ENCODE results near the gene AP1S1. TPM values are rescaled to one million over a fixed set of nuclear protein-coding genes. Genes with fewer than 3 reads are reported as not detected.

Gene AP1S1
- total RNA-seq, 3 donors from 2014 or later = 29.6 to 55.7 (median 44.6) TPM

DNA sequence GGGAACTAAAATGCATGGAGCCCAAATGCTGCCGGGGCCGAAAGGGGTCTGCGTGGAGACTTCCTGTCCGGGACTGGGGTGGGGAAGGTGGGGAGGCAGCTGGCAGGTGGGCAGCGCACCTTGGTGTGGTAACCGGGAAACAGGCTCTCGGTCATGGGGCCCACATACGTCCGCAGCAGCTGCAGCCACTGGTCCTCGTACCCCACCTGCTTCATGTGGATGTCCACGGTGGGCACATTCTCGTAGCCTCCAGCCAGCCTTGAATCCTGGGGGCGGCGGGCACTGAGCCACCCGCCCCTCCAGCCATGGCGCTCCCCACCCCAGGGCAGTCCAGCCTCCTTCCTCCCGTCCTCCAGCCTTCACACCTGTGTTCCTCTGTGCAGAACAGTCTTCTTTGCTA is 53.2 kb downstream of the AP1S1 start:
- no peaks in the 10 kb centered on the region for H3K36me3 ChIP-seq
- H3K9me3 ChIP-seq = no peaks in the 10 kb centered on the region
- no peak overlapping the region for H3K27ac ChIP-seq
- H3K4me3 ChIP-seq = no peak overlapping the region
- DNase-seq (ENCODE audit: low spot score in 2 of 2) = no peak
- no peak for TF ChIP-seq POLR2AphosphoS5 (IDR thresholded peaks at IDR 0.05)
- TF ChIP-seq, protein P1, sequence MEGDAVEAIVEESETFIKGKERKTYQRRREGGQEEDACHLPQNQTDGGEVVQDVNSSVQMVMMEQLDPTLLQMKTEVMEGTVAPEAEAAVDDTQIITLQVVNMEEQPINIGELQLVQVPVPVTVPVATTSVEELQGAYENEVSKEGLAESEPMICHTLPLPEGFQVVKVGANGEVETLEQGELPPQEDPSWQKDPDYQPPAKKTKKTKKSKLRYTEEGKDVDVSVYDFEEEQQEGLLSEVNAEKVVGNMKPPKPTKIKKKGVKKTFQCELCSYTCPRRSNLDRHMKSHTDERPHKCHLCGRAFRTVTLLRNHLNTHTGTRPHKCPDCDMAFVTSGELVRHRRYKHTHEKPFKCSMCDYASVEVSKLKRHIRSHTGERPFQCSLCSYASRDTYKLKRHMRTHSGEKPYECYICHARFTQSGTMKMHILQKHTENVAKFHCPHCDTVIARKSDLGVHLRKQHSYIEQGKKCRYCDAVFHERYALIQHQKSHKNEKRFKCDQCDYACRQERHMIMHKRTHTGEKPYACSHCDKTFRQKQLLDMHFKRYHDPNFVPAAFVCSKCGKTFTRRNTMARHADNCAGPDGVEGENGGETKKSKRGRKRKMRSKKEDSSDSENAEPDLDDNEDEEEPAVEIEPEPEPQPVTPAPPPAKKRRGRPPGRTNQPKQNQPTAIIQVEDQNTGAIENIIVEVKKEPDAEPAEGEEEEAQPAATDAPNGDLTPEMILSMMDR (IDR thresholded peaks at IDR 0.05) = no peak
- TF ChIP-seq POLR2A (IDR thresholded peaks at IDR 0.05) = no peak
- H3K4me1 ChIP-seq = no peaks in the 10 kb centered on the region
- peaks cover 0 to 10% of the 10 kb centered on the region in 2 donors for H3K27me3 ChIP-seq
- intact Hi-C loops (cut with DNase I; ENCODE audit: low total_unique reads) = loop anchor here (10.0 kb wide), 1 partner anchor 47 kb away; no protein-coding TSS in a partner anchor

DNA sequence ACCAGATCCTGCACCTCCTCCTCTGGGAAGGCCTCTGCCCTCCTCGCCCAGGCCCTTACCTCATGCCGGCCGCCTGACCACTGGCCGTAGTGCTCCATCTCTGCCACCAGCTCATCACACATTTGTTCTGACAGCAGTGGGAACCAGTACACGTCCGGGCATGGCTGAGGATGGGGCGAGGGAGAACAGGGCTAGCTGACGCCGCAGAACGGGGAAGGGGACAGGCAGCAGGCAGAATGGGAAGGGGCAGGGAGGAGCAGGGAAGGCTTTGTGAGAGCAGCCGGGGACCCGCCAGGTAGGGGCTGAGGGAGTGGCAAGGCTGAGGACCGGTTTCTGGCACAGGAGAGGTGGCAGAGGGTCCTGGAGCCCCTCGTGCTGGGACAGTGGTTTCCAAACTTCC is 54.5 kb downstream of the AP1S1 start:
- H3K4me1 ChIP-seq = no peaks in the 10 kb centered on the region
- H3K9me3 ChIP-seq = no peaks in the 10 kb centered on the region
- no peaks in the 10 kb centered on the region for H3K27me3 ChIP-seq
- TF ChIP-seq, protein P1 (IDR thresholded peaks at IDR 0.05) = no peak
- no peak for TF ChIP-seq POLR2A (IDR thresholded peaks at IDR 0.05)
- no peak for TF ChIP-seq POLR2AphosphoS5 (IDR thresholded peaks at IDR 0.05)
- intact Hi-C loops (cut with DNase I; ENCODE audit: low total_unique reads) = loop anchor here (10.0 kb wide), 1 partner anchor 46 kb away; no protein-coding TSS in a partner anchor
- no peak for DNase-seq (ENCODE audit: low spot score in 2 of 2)
- H3K4me3 ChIP-seq = no peak overlapping the region
- no peak overlapping the region for H3K27ac ChIP-seq
- no peaks in the 10 kb centered on the region for H3K36me3 ChIP-seq

DNA sequence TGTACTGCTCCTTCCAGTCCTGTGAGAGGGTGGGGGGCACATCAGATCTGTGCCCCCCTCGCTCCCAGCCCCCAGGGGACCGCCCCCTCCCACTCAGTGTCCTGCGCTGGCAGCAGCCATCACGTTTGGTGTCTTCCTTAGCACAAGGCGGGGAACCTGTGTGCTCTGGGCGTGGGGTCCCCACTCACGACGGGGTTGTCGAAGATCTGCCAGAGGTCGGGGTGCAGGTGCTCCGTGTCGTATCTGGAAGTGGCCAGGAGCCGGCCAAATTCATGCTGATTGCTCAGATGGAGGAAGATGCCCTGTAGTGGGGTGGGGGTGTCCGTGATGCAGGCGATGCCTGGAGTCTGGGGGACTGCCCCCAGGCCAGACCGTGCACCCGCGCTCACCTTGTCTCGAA is 55.9 kb downstream of the AP1S1 start:
- intact Hi-C loops (cut with DNase I; ENCODE audit: low total_unique reads) = no loop called here
- DNase-seq (ENCODE audit: low spot score in 2 of 2) = no peak

More for the DNA sequence above, 55.9 kb downstream of the AP1S1 start:
- Histone ChIP-seq H3K36me3 (no peaks in the 10 kb centered on the region), H3K4me3 (no peak overlapping the region), H3K9me3 (no peaks in the 10 kb centered on the region), H3K27ac (no peak overlapping the region), H3K4me1 (no peaks in the 10 kb centered on the region), H3K27me3 (no peaks in the 10 kb centered on the region)
- no peak for TF ChIP-seq POLR2AphosphoS5 (IDR thresholded peaks at IDR 0.05)
- TF ChIP-seq, protein P1 (IDR thresholded peaks at IDR 0.05) = no peak
- TF ChIP-seq POLR2A (IDR thresholded peaks at IDR 0.05) = no peak

Other genes with a start within 250 kb of the AP1S1 start
- gene MUC3A, start 204.9 kb upstream of the AP1S1 start, total RNA-seq = under 1 TPM; under 0.01 to 0.29 (median 0.16) TPM
- gene MUC12, start 184.9 kb upstream of the AP1S1 start, total RNA-seq = 1 to 10 TPM in 2 of 3 donors, not detected in 1; 1.4 to 5.2 TPM
- under 1 TPM in 1 of 3 donors, not detected in 2; under 0.01 TPM for gene MUC17, start 134.4 kb upstream of the AP1S1 start, total RNA-seq
- gene TRIM56, start 69.0 kb upstream of the AP1S1 start, total RNA-seq = 10 to 100 TPM; 14.1 to 21.6 (median 19.9) TPM
- gene SERPINE1, start 27.4 kb upstream of the AP1S1 start, total RNA-seq = 10 to 100 TPM in 1 of 3 donors, 1 to 10 TPM in 2; 6.2 to 24.3 (median 7.4) TPM
- gene VGF, start 11.1 kb downstream of the AP1S1 start, total RNA-seq = under 1 TPM in 1 of 3 donors, not detected in 2; 0.16 TPM
- not detected for gene NAT16, start 25.8 kb downstream of the AP1S1 start, total RNA-seq
- gene MOGAT3, start 46.6 kb downstream of the AP1S1 start, total RNA-seq = 1 to 10 TPM in 1 of 3 donors, not detected in 2; 2.6 TPM
- gene PLOD3, start 63.1 kb downstream of the AP1S1 start, total RNA-seq = 10 to 100 TPM; 23.9 to 46.2 (median 43.2) TPM
- gene ZNHIT1, start 63.7 kb downstream of the AP1S1 start, total RNA-seq = 100 to 1,000 TPM in 1 of 3 donors, 10 to 100 TPM in 2; 80.2 to 107 (median 91.4) TPM
- gene CLDN15, start 83.3 kb downstream of the AP1S1 start, total RNA-seq = 10 to 100 TPM; 14.4 to 44.6 (median 17.1) TPM
- gene FIS1, start 90.6 kb downstream of the AP1S1 start, total RNA-seq = 100 to 1,000 TPM; 252 to 432 (median 278) TPM
- gene IFT22, start 167.3 kb downstream of the AP1S1 start, total RNA-seq = 10 to 100 TPM; 19.7 to 33.4 (median 24.5) TPM
- not detected for gene COL26A1, start 208.4 kb downstream of the AP1S1 start, total RNA-seq

Data from breast epithelium (tissue), 4 donors.